ENCODE measurements around the gene APBA2. TPM values are rescaled to one million over a fixed set of nuclear protein-coding genes. Genes with fewer than 3 reads are reported as not detected.

The APBA2 gene
- total and polyA plus RNA-seq, 10 of the 15 experiments (the other 5 are each of a cell fraction or from before 2014, with no cell fraction given): 0.06 to 0.26 (median 0.07) TPM; not detected in 7

- H3K4me1 ChIP-seq (ENCODE audit: control insufficient read depth, insufficient read depth, low read length): no peaks in the 10 kb centered on the region
- H3K4me2 ChIP-seq (ENCODE audit: control insufficient read depth, insufficient read depth): no peak overlapping the region
- H2AFZ ChIP-seq (ENCODE audit: control insufficient read depth, low read depth, low read length): no peak overlapping the region
- ChIA-PET CTCF (no interaction called here), RAD21 (ENCODE audit: unreplicated experiment) (no interaction called here), SMC1A (ENCODE audit: uncharacterized antibody, unreplicated experiment) (no interaction called here), POLR2A (no interaction called here)
- H3K4me3 ChIP-seq: no peak overlapping the region
- no peaks in the 10 kb centered on the region for H3K9me3 ChIP-seq (replicated peaks; ENCODE audit: control insufficient read depth, insufficient read depth, low read length)
- 5% methylated on average over 4 of the region's 4 CpGs for WGBS (ENCODE audit: insufficient coverage, insufficient replicate concordance, low lambda C conversion rate, missing lambda C conversion rate)
- H3K79me2 ChIP-seq (ENCODE audit: control insufficient read depth, insufficient read depth, low read length): no peaks in the 10 kb centered on the region
- FAIRE-seq (no peak), ATAC-seq (no peak), DNase-seq (ENCODE audit: low read depth, low spot score) (no peak)
- H4K20me1 ChIP-seq (ENCODE audit: control insufficient read depth, insufficient read depth): no peaks in the 10 kb centered on the region
- H3K27ac ChIP-seq (ENCODE audit: control insufficient read depth, insufficient read depth): no peak overlapping the region
- in situ Hi-C loops (cut with MboI): no loop called here
- TF ChIP-seq, protein P1, sequence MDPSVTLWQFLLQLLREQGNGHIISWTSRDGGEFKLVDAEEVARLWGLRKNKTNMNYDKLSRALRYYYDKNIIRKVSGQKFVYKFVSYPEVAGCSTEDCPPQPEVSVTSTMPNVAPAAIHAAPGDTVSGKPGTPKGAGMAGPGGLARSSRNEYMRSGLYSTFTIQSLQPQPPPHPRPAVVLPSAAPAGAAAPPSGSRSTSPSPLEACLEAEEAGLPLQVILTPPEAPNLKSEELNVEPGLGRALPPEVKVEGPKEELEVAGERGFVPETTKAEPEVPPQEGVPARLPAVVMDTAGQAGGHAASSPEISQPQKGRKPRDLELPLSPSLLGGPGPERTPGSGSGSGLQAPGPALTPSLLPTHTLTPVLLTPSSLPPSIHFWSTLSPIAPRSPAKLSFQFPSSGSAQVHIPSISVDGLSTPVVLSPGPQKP (IDR thresholded peaks at IDR 0.05; ENCODE audit: low read depth, low read length): no peak
- no peak for TF ChIP-seq ZBTB40 (IDR thresholded peaks at IDR 0.05; ENCODE audit: borderline replicate concordance)
- no peak for TF ChIP-seq CBX3 (IDR thresholded peaks at IDR 0.05; ENCODE audit: borderline replicate concordance, low read depth)
- no peak for TF ChIP-seq WRNIP1 (IDR thresholded peaks at IDR 0.05; ENCODE audit: borderline replicate concordance, low read depth, low read length)
- no peak for TF ChIP-seq PML (IDR thresholded peaks at IDR 0.05; ENCODE audit: low read length)
- no peak for TF ChIP-seq ATF2 (IDR thresholded peaks at IDR 0.05; ENCODE audit: low read length)
- no peak for TF ChIP-seq KDM1A (IDR thresholded peaks at IDR 0.05; ENCODE audit: borderline replicate concordance)
- TF ChIP-seq TCF3 (IDR thresholded peaks at IDR 0.05; ENCODE audit: borderline replicate concordance, insufficient read depth, low read depth, low read length): no peak
- no peak for TF ChIP-seq JUND (IDR thresholded peaks at IDR 0.05; ENCODE audit: low read depth, low read length)
- TF ChIP-seq MEF2A (IDR thresholded peaks at IDR 0.05; ENCODE audit: insufficient read depth, low read depth, low read length): no peak
- no peak for TF ChIP-seq GATAD2B (conservative IDR thresholded peaks at IDR 0.05; ENCODE audit: low read depth)
- TF ChIP-seq SPI1 (IDR thresholded peaks at IDR 0.05; ENCODE audit: borderline replicate concordance, insufficient read depth, low read depth, low read length): no peak
- no TSS peak for BruUV-seq (replicated peaks)
- H3K27me3 ChIP-seq (replicated peaks in 1 of 2; ENCODE audit: control insufficient read depth in 2 of 2, insufficient read depth in 2 of 2, low read length in 1 of 2): no peaks in the 10 kb centered on the region; a peak in 1 of 4 replicates
- H3K36me3 ChIP-seq (ENCODE audit: control insufficient read depth in 2 of 2, insufficient read depth in 2 of 2, low read length in 1 of 2): no peaks in the 10 kb centered on the region
- no peak overlapping the region for H3K9ac ChIP-seq (ENCODE audit: control insufficient read depth, insufficient read depth, low read length)
- intact Hi-C loops (cut with micrococcal nuclease; ENCODE audit: unreplicated experiment): no loop called here
Observed at GRCh38 chr15:29074045-29074444, 188.3 kb downstream of the APBA2 start.
